Glutamatergic neuron (in vitro differentiated cells): ENCODE data around the gene AGAP2. TPM values are rescaled to one million over a fixed set of nuclear protein-coding genes. Genes with fewer than 3 reads are reported as not detected.
A peak's percentile ranks its signal among the peaks of the same experiment; 100 is the strongest.
"Not testable (repeated sequence)": the region's sequence is repeated elsewhere in the genome, so short reads cannot be mapped to it uniquely, and the experiment has no call there.

Experiments used
- DNase-seq: peaks from one replicate; pipeline ENCODE4 v3.0.0; 2022
- H3K27ac Mint-ChIP-seq: one replicate; pipeline ENCODE4 v1.8.0; 2020; ENCODE audit warnings: mild to moderate bottlenecking, mixed read lengths, inconsistent platforms; ENCODE audit not compliant: unreplicated experiment
- H3K27me3 Mint-ChIP-seq: one replicate; pipeline ENCODE4 v1.8.0; 2020; ENCODE audit warnings: mild to moderate bottlenecking, moderate library complexity, mixed read lengths, inconsistent platforms; ENCODE audit not compliant: unreplicated experiment
- H3K36me3 Mint-ChIP-seq: one replicate; pipeline ENCODE4 v1.8.0; 2020; ENCODE audit warnings: mild to moderate bottlenecking, mixed read lengths, inconsistent platforms; ENCODE audit not compliant: unreplicated experiment
- H3K4me1 Mint-ChIP-seq: one replicate; pipeline ENCODE4 v1.8.0; 2020; ENCODE audit warnings: mild to moderate bottlenecking, low read depth, mixed read lengths, inconsistent platforms; ENCODE audit not compliant: unreplicated experiment
- H3K4me3 Mint-ChIP-seq: one replicate; pipeline ENCODE4 v1.8.0; 2020; ENCODE audit warnings: mild to moderate bottlenecking, mixed read lengths, inconsistent platforms; ENCODE audit not compliant: unreplicated experiment
- H3K9me3 Mint-ChIP-seq: one replicate; pipeline ENCODE4 v1.8.0; 2020; ENCODE audit warnings: mild to moderate bottlenecking, moderate library complexity, mixed read lengths, inconsistent platforms; ENCODE audit not compliant: unreplicated experiment
- CTCF ChIP-seq: fragments of 200-600 bp; sonication (generic); IDR thresholded peaks from one replicate; pipeline ENCODE4 v1.5.0; 2021; ENCODE audit not compliant: partially characterized antibody, unreplicated experiment
- total RNA-seq: library from RNA; stranded (reverse); fragmentation: NEBNext Ultra II Directional; extraction: Animal tissue kit (Norgen Biotek cat#: 25700); gene quantifications from one replicate; pipeline ENCODE4 v1.2.1, GENCODE V29; 2021; ENCODE audit not compliant: unreplicated experiment

AGAP2 gene
- total RNA-seq, 1 donor from 2014 or later: 45.5 TPM

GRCh38 chr12:57724936-57725740 lies 13.4 kb downstream of the AGAP2 start:
- DNase-seq: no peak
- peaks cover 24% of the 10 kb centered on the region for H3K27me3 Mint-ChIP-seq
- H3K4me1 Mint-ChIP-seq: peaks cover 12% of the 10 kb centered on the region
- TF ChIP-seq CTCF: no peak
- H3K36me3 Mint-ChIP-seq: peaks cover 14% of the 10 kb centered on the region
- H3K9me3 Mint-ChIP-seq: peaks cover 16% of the 10 kb centered on the region
- peak overlapping the region; percentile 38 for H3K4me3 Mint-ChIP-seq
- no peak overlapping the region for H3K27ac Mint-ChIP-seq

GRCh38 chr12:57724003-57724935 lies 14.3 kb downstream of the AGAP2 start:
- H3K36me3 Mint-ChIP-seq: peaks cover 17% of the 10 kb centered on the region
- no peak for DNase-seq
- H3K4me1 Mint-ChIP-seq: peaks cover 12% of the 10 kb centered on the region
- no peak overlapping the region for H3K4me3 Mint-ChIP-seq
- H3K9me3 Mint-ChIP-seq: peaks cover 19% of the 10 kb centered on the region
- no peak overlapping the region for H3K27ac Mint-ChIP-seq
- peaks cover 19% of the 10 kb centered on the region for H3K27me3 Mint-ChIP-seq
- TF ChIP-seq CTCF: no peak

- peaks cover 12% of the 10 kb centered on the region for H3K4me1 Mint-ChIP-seq
- TF ChIP-seq CTCF: no peak
- no peak overlapping the region for H3K27ac Mint-ChIP-seq
- H3K4me3 Mint-ChIP-seq: no peak overlapping the region
- H3K36me3 Mint-ChIP-seq: peaks cover 19% of the 10 kb centered on the region
- peaks cover 19% of the 10 kb centered on the region for H3K9me3 Mint-ChIP-seq
- H3K27me3 Mint-ChIP-seq: peaks cover 16% of the 10 kb centered on the region
- DNase-seq: no peak
Observed at GRCh38 chr12:57723630-57723962, 14.9 kb downstream of the AGAP2 start.

GRCh38 chr12:57722716-57723629 lies 15.6 kb downstream of the AGAP2 start:
- TF ChIP-seq CTCF: no peak
- Mint-ChIP-seq H3K4me3 (peak overlapping the region; percentile 38), H3K9me3 (peaks cover 14% of the 10 kb centered on the region), H3K4me1 (peaks cover 12% of the 10 kb centered on the region), H3K27ac (peak overlapping the region; percentile 22), H3K36me3 (peaks cover 16% of the 10 kb centered on the region), H3K27me3 (peaks cover 13% of the 10 kb centered on the region)
- no peak for DNase-seq

- Mint-ChIP-seq H3K36me3 (peaks cover 14% of the 10 kb centered on the region), H3K4me3 (peak overlapping the region; percentile 21), H3K27ac (peak overlapping the region; percentile 4), H3K9me3 (peaks cover 12% of the 10 kb centered on the region)
- not testable (repeated sequence) for H3K4me1 Mint-ChIP-seq, DNase-seq, H3K27me3 Mint-ChIP-seq
Observed at GRCh38 chr12:57721846-57722608, 16.5 kb downstream of the AGAP2 start.
